GM21528 (cell line): ENCODE data around the gene ABCA7.

Experiments used
- ATAC-seq: cut with Tn5 transposase; IDR thresholded peaks from one replicate; pipeline ENCODE4 v1.9.1; 2021; ENCODE audit warnings: mild to moderate bottlenecking, moderate library complexity; ENCODE audit not compliant: unreplicated experiment, low FRiP score

ABCA7 gene

GRCh38 chr19:1103708-1104310, 63.9 kb downstream of the ABCA7 start, which contains the start of gene GPX4:
GPX4 (plus strand) TSS chr19:1103994; CDS start chr19:1104044, 50 bp downstream.
- peak; percentile 54 for ATAC-seq

- ATAC-seq = peak; percentile 46
These were observed 64.6 kb downstream of the ABCA7 start for GRCh38 chr19:1104311-1105007.

- ATAC-seq = peak; percentile 1
These were observed 65.3 kb downstream of the ABCA7 start for GRCh38 chr19:1105008-1105872.

- ATAC-seq = no peak
These were observed 66.2 kb downstream of the ABCA7 start for GRCh38 chr19:1105873-1106840.

- no peak for ATAC-seq
These were observed 67.1 kb downstream of the ABCA7 start for GRCh38 chr19:1106841-1107660.

GRCh38 chr19:1107661-1108261, 67.9 kb downstream of the ABCA7 start:
- ATAC-seq = no peak

GRCh38 chr19:1108291-1109031, 68.6 kb downstream of the ABCA7 start:
- no peak for ATAC-seq

GRCh38 chr19:1109032-1109551, 69.2 kb downstream of the ABCA7 start:
- ATAC-seq = no peak

GRCh38 chr19:1109697-1110671, 70.1 kb downstream of the ABCA7 start:
- ATAC-seq = no peak

GRCh38 chr19:1110809-1111640, 71.1 kb downstream of the ABCA7 start:
- ATAC-seq = no peak

- ATAC-seq = no peak
These were observed 71.8 kb downstream of the ABCA7 start for GRCh38 chr19:1111641-1112267.

GRCh38 chr19:1112268-1113029, 72.5 kb downstream of the ABCA7 start:
- no peak for ATAC-seq

- ATAC-seq = no peak
These were observed 73.4 kb downstream of the ABCA7 start for GRCh38 chr19:1113030-1113985.
